IPS-NIHi7 (cell line): ENCODE measurements around the gene ARMC10.
"Not testable (repeated sequence)": the region's sequence is repeated elsewhere in the genome, so short reads cannot be mapped to it uniquely, and the experiment has no call there.

Experiments used
- DNase-seq: peaks from one replicate; pipeline ENCODE4 v3.0.0; 2012; ENCODE audit warnings: mixed read lengths; ENCODE audit errors: extremely low spot score

Gene ARMC10

DNA sequence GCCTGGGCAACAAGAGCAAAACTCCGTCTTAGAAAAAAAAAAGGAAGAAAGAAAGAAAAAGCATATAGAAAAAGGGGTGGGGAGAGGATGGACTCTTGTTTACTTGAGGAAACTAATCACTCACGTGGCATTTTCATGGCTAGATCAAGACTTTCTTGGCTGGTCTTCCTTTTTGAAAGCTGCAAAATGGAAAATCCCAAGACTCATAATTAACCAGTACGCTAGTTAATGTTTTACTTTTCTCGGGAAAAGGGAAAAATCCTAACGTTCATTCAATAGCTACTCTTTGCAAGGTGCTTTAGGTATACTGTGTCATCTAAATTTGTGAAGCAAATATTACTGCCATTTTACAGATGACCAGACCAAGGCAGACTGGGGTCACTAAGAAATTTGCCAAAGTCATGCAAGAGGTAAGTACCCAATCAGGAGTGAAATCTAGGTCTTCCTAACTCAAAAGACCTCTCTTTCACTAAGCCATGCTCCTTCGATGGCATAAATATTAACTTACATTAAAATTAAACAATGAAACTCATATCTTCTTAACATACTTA, 49.6 kb downstream of the ARMC10 start:
- no peak for DNase-seq

DNA sequence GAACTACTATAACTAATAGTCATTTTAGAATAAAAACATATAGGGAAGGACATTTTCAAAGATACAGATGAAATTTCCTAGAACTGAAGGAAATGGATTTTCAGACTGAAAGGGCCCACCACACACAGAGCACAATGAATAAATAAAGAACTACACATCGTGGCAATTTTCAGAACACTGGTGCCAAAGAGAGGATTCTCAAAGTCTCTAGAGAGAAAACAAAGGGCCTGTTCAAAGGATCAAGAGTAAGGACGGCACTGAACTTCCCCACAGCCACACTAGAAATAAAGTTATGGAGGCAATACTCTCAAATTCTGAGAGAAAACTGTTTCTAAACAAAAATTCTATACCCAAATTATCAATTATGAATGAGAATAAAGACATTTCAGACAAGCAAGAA, 52.1 kb downstream of the ARMC10 start:
- DNase-seq: no peak

DNA sequence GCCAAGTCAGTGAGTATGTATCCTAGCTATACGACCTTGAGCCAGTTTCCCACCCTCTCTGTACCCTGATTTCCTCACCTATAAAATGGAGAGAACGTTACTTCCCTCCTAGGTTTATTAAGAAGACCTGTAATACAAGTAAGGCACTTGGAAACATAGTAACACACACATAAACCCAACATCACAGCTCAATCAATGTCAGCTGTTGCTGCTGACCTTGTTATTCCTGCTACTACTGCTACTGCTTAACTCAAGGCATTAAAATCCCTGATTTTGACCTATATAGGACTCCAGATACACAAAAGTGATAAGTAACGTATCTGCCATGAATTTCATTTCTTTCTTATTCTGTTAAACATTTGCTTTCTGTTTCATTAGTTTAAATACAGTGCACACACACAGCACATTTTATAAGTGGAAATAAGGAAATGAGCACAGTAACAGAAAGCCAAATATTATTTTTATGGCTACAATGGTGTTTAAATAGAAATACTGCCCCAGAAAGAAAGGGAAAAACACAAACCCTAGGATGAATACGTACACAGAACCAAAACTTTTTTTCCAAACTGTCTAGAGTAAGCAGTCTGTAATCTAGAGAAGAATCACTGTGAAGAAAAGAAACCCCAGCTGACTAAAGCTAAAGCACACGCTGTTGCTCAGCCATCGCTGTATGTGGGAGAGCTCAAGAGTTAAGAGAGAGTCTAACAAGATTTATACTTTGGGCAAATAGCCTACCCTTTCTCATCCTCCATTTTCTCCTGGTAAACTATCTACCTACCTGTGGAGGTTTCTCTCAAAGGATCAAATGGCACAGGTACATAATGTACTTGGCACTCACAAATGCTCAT, 55.0 kb downstream of the ARMC10 start:
- DNase-seq: no peak

DNA sequence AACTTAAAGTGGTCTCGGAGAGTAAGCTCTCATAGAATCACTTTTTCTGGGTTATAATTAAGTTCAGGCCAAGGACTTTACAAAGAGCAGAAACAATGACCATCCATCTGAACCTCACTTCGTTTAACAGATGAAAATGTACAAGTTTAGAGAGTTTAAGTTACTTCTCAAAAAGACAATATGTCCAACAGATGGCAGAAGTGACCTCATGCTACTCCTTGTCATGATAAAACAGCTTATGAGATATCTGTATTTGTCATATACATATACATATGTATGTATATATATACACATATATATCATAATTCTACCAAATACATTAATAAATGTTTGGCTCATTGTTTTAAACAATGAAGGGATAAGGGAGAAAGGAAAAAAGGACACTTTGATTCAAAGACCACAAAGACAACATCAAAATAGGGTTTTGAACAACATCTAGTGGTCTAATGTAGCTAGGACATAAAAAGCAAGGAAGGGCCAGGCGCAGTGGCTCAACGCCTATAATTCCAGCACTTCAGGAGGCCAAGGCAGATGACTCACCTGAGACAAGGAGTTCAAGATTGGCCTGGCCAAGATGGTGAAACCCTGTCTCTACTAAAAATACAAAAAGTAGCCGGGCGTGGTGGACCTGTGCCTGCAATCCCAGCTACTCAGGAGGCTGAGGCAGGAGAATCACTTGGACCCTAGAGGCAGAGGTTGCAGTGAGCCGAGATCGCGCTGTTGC, 56.1 kb downstream of the ARMC10 start:
- no peak for DNase-seq

DNA sequence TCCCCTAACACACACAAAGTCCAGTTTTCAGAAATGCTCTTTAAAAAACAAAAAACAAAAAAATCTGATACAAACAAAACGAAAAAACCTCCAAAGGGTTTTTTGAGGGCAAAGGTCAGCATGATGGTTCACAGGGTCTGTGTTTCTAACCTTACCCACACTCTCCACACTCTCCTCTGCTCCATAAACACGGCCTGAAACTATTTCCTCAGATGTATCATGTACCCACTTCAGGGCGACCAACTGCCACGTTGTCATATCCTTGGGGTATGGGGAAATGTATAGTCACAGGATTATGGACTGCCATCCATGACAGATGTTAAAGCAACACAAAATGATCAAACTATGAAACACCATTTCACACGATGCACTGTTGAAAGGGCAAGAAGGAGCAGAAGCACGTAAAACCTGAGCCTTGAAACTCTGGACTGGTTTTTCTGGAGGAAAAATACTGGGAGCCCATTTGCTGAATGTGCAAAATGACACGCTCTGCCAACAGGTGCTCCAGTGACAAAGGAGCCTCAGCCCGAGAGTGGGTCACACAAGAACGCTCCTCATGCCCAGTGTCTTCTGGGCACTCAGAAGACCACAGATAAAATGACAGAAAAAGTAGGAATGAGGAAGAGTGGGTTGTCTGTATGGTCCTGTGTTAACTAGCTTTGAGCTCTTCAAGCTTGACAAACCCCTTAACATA, 58.2 kb downstream of the ARMC10 start:
- DNase-seq: no peak

DNA sequence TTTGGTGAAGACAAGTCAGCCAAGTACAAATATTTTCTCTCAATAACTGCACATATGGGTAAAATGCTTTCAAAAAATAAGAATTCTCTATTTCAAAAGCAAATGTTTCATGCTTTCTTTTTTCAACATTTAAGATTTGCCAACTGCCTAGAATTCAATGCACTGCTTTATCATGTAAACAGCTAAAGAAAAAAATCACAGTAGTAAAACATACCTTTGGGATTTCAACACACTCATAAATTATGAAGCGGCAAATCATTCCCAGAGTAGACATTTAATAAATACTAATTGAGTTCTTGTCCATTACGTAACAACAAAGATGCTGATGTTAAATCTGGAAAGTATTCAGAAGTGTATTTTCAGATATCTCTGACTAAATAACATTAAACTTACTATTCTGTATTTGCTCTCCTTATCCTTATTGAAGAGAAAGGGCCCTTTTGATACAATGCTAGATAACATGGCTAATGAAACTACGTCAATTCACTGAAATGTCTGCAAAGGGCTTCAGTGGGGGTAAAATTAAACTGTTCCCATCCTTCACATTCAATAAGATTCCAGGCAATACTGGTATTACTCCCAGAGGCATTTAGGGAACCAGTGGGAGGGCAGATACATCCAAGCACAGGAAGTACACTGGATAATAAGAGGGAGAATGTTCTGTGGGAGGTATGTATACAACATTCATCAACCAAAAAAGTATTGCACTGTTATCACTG, 60.1 kb downstream of the ARMC10 start:
- DNase-seq: no peak

DNA sequence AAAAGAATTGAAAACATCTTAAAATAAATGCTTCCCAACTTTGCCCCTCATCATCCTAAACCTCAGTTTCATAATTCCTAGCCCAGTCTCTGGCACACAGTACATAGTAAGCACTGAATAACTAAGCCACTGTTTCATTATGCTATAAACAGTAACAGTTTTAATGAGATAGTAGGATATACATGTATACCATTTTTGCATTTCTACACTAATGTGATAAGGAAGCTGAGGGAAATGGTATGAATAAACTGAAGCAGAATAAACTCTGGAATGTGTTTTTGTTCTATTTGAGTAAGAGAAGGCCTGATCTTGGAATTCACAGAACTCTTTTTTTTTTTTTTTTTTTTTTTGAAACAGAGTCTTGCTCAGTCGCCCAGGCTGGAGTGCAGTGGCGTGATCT, 65.1 kb downstream of the ARMC10 start:
- DNase-seq: no peak

DNA sequence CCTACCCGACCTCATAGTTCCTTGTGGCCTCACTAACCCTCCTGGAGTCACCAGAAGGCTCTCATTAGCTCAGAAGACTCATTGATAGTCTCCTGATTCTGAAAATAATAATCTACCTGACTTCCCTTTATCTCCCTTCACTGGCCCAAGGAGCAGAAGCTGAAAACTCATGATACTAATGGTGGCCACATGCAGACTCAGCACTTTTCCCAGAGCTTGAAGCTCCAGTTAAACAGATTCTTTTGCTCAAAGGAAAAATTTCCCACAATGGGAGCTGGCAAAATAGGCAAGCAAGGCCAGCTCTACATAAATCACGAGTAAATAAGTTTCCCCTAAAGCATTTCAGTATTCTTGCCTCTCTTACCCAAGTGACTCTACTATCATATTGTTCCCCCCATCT, 65.7 kb downstream of the ARMC10 start:
- no peak for DNase-seq

DNA sequence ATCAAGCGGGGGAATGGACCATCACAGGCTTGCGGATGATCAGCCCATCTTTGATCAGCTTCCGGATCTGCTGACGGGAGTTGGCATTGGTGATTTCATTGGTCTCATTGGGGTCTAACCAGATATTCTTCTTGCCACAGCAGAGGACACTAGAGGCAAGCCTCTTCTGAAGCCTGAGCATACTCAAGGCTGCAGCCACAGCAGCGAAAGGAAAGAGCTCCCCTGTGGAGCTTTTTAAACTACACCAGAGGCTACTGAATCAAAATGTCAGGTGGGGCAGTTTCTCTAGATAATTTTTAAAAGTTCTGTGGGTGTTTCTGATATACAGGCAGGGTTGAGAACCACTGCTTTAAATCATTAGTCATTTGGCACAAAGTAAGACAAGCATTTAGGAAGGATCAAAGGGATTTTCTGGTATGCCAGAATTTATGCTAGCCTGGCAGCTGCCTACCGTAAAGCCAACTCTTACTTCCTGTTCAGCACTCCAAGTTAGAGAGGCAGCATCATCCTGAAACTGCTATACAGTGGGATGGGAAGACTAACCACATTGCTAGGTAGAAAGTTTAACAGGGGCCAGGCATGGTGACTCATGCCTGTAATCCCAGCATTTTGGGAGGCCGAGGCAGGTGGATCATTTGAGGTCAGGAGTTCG, 66.9 kb downstream of the ARMC10 start:
- no peak for DNase-seq

DNA sequence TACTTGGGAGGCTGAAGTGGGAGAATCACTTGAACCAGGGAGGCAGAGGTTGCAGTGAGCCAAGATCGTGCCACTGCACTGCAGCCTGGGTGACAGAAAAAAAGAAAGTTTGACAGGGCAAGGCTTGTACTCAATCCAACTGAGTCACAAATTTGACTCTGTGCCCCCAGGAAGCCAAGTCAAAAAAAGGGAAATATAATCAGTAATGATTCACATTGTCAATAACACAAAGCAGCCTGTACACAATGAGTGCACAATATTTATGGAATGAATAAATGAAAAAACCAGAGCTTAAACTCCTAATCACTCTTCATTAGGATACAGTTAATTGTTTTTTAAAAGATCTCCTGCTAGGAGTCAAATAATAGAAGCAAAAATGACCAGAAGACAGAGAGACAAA, 67.6 kb downstream of the ARMC10 start:
- no peak for DNase-seq

DNA sequence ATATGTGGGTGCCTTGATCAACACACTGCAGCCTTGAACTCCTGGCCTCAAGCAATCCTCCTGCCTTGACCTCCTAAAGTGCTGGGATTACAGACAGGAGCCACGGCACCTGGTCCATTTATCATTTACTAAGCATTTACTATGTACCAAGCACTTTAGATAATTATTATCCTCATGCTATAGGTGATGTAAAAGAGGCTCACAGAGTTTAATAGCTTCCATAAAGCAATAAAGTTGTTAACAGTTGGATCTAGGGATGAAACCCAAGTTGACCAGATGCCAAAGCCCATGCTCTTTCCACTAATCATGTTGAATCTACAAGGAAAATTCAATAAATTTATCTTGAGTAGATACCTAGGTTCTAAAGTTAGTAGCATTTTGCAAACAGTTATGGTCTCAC, 68.9 kb downstream of the ARMC10 start:
- no peak for DNase-seq

DNA sequence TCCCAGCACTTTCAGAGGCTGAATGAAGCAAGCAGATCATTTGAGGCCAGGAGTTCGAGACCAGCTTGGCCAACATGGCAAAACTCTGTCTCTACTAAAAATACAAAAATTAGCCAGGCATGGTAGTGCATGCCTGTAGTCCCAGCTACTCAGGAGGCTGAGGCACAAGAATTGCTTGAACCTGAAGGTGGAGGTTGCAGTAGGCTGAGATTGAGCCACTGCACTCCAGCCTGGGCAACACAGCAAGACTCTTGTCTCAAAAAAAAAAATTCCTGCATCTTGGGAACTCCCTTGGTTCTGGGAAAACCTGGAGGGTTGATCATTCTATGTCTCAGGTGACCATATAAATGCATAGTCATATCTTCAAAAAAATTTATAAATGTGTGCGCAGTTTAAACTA, 69.8 kb downstream of the ARMC10 start:
- DNase-seq: not testable (repeated sequence)

DNA sequence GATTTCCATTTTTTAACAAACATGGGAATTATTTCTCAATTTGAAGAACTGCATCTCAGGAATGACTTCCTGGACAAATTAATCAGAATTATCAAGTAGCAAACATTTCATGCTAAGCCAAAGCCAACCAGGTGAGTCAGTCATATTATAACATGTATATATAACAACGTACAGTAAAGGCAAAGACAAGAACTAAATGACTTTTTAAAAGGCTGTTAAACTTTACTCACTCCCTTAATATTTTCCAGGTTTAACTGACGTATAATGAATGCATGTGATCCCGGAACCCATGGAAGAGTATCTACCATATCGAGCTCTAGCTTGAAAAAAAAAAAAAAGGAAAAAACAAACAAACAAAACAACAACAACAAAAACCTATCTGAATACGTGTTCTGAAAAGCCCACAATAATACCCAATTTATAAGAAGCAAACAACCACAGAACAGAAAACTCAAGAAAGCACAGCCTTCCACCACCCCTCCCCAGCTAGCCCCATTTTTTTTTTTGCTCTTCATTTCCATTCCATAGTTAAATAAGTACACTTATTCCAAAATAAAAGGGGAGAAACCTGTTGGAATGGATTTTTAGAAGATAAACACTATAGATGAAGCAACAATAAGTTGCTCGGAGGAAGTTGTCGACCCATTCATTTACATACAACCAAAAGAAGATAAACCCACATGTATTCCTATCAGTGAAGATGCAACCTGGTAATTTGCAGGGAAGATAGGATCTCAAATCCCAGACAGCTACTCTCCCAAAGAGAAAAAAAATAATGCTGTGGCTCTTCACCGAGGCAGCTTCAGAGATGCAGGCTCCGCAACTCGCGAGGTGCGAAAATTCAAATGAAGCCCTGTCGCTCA, 73.4 kb downstream of the ARMC10 start:
- no peak for DNase-seq
